OCI-M2 (cell line): ENCODE results near the gene COPS6.

Experiments
- DNase-seq: peaks from one replicate; lab custom pipeline; 2025; ENCODE audit not compliant: unreplicated experiment; lab: John Stamatoyannopoulos, UW

COPS6 gene

GRCh38 chr7:100088621-100089457 lies at the start of gene COPS6:
Gene COPS6 (plus strand): TSS chr7:100088969. CDS start chr7:100088991, 22 bp downstream.
- peak; percentile 32 for DNase-seq

DNA sequence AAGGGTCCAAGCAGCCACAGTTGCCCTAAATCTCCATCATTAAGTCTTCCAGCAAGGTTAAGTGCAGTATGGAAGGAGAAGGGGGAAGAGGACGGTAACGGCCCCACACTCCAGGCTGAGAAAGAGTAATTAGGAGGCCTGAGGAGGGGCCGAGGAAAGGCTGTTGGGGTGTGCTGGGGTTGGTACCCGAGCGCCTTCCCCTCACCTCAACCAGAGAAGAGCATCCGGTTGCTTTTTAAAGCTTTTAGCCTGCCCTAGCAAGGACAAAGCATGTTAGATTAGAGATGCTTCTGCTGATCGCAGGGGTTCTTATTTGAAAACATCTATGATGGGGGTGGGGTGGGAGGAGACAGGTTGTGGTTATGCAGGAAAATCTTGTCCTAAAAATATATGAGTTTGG lies 48.2 kb upstream of the COPS6 start:
- DNase-seq: no peak

DNA sequence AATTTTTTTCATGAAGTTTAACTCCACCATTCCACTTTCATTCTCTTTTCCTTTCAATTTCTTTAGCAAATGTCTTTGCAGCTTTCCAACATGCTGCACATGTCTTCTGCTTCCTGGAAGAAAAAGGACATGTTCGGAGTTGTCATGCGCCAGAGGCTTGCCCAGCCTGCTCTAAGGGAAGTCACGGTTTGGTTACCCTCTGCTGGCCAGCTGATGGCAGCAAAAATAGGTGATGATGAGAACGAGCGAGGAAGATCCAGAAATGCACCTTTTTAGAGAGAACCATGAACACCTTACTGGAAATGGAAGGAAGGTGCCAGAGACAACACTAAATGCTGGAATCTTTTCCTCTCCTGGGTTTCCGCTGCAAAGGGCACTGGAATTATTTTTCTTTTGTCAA lies 44.1 kb upstream of the COPS6 start:
- no peak for DNase-seq

GRCh38 chr7:100048680-100049079 lies 40.1 kb upstream of the COPS6 start:
- no peak for DNase-seq

GRCh38 chr7:100049441-100050291 lies 39.1 kb upstream of the COPS6 start, which contains the start of gene ZSCAN21:
Gene ZSCAN21 (plus strand): TSS chr7:100049774. CDS start chr7:100057007, 7,233 bp downstream.
- peak; percentile 52 for DNase-seq

DNA sequence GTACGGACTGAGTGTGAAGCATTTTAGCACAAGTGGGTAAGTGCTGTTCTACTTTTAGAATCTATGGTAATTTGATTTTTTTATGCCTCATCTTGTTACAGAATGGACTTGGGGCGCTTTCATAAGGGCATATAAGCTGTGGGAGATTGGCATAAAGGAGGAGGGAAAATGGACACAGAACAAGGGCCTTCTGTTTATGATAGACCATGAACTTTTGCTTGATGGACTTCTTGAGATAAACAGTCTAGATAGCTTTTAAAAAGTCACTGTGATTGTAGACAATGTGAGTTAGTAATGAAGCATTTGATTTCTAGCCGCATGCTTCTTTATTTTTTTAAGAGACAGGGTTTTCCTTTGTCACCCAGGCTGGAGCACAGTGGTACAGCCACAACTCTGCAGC lies 37.2 kb upstream of the COPS6 start:
- no peak for DNase-seq

- DNase-seq: peak; percentile 27
Measured at GRCh38 chr7:100053215-100053614, 35.6 kb upstream of the COPS6 start.

DNA sequence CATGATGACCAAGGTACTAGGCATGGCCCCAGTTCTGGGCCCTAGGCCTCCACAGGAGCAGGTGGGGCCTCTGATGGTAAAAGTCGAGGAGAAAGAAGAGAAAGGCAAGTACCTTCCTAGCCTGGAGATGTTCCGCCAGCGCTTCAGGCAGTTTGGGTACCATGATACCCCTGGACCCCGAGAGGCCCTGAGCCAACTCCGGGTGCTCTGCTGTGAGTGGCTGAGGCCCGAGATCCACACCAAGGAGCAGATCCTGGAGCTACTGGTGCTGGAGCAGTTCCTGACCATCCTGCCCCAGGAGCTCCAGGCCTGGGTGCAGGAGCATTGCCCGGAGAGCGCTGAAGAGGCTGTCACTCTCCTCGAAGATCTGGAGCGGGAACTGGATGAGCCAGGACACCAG lies 31.8 kb upstream of the COPS6 start:
- DNase-seq: no peak

DNA sequence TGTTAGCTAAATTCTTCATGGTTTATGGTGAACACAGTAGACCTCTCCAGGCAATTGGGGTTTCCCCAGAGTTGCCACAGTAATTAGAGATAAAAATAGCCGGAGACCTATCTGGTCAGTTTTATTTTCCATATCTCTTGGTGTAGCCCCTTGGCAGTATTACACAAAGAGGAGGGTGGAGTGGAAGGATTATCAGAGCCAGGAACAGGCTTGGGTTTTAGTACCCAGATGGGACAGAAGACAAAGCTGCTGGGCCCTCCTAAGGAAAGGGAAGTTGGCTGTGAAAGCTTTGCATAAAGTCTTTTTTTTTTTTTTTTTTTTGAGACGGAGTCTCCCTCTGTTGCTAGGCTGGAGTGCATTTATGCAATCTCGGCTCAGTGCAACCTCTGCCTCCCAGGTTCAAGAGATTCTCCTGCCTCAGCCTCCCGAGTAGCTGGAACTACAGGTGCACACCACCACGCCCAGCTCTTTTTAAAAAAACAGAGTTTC lies 29.5 kb upstream of the COPS6 start:
- DNase-seq: peak; percentile 34

- peak; percentile 20 for DNase-seq
Measured at GRCh38 chr7:100061518-100062193, 27.1 kb upstream of the COPS6 start.

DNA sequence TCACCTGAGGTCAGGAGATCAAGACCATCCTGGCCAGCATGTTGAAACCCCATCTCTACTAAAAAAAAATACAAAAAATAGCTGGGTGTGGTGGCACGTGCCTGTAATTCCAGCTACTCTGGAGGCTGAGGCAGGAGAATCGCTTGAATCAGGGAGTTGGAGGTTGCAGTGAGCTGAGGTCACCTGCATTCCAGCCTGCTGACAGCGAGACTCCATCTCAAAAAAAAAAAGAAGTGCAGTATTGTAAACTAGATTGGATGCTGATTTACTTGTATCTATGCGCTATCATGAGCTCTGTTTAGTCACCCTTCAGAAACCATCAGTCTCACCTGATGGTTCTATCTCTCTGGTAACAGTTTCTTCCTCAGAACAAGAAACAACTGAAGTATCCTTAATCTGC lies 25.4 kb upstream of the COPS6 start:
- DNase-seq: no peak

DNA sequence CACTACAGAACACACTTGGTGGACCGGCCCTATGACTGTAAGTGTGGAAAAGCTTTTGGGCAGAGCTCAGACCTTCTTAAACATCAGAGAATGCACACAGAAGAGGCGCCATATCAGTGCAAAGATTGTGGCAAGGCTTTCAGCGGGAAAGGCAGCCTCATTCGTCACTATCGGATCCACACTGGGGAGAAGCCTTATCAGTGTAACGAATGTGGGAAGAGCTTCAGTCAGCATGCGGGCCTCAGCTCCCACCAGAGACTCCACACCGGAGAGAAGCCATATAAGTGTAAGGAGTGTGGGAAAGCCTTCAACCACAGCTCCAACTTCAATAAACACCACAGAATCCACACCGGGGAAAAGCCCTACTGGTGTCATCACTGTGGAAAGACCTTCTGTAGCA lies 24.6 kb upstream of the COPS6 start:
- no peak for DNase-seq

DNA sequence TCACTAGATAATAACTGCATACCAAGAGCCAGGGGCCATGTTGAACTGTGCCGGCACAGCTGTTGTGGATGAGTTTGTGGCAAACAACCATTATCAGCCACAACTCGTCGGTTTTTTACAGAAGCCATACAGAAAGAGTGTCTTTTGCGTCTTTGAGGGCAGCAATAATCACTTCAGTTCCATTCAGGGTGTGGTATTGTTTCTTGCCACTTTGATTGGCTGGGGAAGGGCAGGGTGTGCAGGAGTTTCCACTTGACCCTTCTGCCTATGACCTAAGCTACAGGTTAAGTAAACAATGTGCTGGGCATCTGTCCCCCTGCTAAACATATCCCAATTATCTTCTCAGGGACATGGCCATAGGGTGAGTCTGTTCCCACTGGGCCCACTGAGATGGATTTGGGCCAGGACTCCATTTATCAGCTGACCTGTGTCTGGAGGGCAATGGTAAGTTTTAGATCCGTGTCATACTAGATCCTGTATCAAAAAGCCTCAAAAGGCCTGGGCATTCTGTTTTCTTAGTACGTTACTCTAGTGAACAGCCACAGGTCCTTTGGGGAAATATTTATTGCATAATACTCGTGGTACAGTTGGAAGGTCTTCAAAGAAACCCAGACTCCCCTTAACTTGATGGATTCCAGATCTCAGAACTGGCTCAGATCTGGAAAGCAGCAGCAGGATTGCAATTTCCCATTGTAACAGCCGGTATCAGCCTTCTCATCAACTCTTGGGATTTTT lies 23.1 kb upstream of the COPS6 start:
- no peak for DNase-seq

DNA sequence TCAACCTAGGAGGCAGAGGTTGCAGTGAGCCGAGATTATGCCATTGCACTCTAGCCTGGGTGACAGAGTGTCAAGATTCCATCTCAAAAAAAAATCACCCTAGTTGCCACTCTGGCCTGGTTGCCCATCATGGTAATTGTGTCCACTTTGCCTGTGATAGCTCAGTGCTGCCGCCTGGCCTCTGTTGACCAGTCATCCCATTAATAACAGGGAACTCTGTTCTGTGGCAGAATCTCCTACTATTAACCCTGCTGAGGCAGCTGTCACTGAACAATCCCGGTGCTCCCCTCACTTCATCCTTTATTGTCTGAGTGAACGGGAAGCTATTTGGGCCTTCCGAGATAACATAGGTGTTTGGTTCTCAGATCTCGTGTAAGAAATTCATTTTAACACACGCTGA lies 21.8 kb upstream of the COPS6 start:
- DNase-seq: no peak

- no peak for DNase-seq
Measured at GRCh38 chr7:100069991-100070390, 18.8 kb upstream of the COPS6 start.

GRCh38 chr7:100071018-100071723 lies 17.6 kb upstream of the COPS6 start:
- no peak for DNase-seq

DNA sequence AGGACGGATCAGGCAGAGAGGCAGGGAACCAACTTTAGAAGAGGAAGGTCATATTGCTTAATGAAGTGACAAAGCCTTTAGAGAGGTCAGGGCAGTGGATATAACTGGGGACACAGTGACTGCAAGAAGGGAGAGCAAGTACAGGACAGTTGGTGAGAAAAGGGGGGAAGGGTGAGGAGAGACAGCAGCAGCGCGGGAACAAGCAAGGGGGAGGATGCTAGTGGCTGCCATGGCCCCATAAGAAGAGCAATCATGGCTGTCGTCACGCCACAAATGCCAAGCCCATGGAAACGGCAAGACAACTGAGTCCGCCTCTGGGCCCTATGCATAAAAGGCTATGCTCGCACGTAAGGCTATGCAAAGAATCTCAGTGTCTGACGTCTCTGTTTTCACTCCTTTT lies 16.3 kb upstream of the COPS6 start:
- no peak for DNase-seq

DNA sequence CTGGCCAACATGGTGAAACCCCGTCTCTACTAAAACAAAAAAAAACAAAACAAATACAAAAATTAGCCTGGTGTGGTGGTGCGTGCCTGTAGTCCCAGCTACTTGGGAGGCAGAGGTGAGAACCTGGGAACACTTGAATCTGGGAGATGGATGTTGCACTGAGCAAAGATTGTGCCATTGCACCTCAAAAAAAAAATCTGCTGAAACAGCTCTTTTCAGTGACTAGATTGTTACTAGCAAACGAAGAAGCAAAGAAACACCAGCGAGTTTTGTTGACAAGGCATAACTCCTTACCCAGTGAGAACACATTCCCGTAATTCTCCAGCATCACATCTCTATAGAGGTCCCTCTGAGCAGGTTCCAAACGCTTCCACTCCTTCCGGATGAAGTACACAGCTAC lies 13.9 kb upstream of the COPS6 start:
- no peak for DNase-seq

GRCh38 chr7:100075418-100075817 lies 13.4 kb upstream of the COPS6 start:
- DNase-seq: no peak

DNA sequence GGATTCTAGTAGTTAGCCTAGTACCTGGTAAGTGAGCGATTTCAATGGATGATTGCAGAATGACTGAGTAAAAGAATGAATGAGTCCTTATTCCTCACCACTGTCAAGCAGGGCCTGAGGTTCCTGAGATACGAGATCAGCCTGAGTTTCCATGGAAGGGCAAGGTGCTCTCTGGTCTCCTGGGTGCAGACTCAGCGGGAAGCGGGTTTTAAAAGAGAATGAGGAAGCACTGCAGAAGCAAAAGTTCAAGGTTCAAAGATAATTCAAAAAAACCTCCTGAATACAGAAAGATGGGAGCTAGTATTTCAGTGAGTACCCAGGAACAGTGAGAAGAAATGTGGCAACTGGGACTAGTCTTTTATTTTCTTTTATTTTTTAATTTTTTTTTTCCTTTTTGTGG lies 11.6 kb upstream of the COPS6 start:
- no peak for DNase-seq
